ENCODE results near the gene CREG2. TPM values are rescaled to one million over a fixed set of nuclear protein-coding genes. Genes with fewer than 3 reads are reported as not detected.

CREG2 gene
- total RNA-seq, 2 experiments from 2014 or later, result not detected

DNA sequence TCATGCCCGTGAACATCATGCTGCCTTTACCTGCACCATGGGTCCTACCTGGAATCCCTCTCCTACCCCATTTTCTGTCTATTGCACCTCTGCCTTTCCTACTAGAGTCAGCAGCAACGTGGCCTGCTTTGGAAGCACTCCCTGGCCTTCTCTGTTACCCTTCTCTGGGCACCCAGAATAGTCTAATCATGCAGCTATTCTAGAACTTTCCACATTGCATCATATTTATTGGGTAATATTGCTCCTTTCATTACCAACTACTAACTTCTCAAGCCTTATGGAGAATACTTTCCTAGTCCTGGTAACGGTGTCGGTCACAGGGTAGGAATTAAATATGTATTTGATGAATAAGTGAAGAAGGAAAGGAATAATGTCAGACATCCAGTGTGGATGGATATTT lies 33.3 kb upstream of the CREG2 start:
- Mint-ChIP-seq H3K4me1 (ENCODE audit: low read depth) (no peaks in the 10 kb centered on the region), H3K27me3 (ENCODE audit: low read depth) (no peaks in the 10 kb centered on the region), H3K36me3 (ENCODE audit: low read depth) (no peaks in the 10 kb centered on the region), H3K4me3 (no peak overlapping the region), H3K27ac (no peak overlapping the region), H3K9me3 (no peaks in the 10 kb centered on the region)
- CTCF ChIA-PET, result interaction anchor here (0.7 to 1.9 kb wide), 3 partner anchors 8 to 418 kb away, joined by 3 to 5 read pairs (median 3); no protein-coding TSS in a partner anchor
- intact Hi-C loops (cut with micrococcal nuclease), result no loop called here
- DNase-seq, result no peak

DNA sequence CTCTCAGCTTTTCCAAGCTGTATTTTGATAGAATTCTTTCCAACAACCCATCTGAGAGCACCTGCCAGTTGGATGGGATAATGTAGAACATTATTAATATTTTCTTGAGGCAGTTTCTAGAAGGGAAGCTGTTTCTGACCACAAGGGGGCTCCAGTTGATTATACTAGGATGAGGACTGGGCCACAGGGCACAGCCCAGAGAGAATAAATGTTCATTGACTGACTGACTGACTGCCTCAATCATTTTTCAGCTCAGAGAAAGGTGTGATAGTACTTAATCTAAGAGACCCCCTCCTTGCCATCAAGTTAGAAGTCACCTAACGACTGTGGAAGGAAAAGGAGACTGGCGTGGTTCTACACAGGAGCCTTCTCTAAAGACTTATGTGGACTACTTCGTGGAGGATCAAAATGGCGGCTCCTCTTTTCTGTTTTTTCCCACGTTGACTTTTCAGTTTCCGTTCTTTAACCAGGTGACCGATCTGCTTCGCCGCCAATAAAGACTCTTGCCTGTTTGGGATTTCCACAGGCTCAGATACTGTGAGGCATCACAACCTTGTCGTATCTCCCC lies 31.9 kb upstream of the CREG2 start:
- CTCF ChIA-PET, result interaction anchor here (0.6 to 3.8 kb wide), 34 partner anchors 9 to 594 kb away, joined by 3 to 38 read pairs (median 4); partner anchors contain the start of gene MAP4K4
- H3K27ac Mint-ChIP-seq, result no peak overlapping the region
- no peaks in the 10 kb centered on the region for H3K4me1 Mint-ChIP-seq (ENCODE audit: low read depth)
- no peaks in the 10 kb centered on the region for H3K36me3 Mint-ChIP-seq (ENCODE audit: low read depth)
- no peak overlapping the region for H3K4me3 Mint-ChIP-seq
- intact Hi-C loops (cut with micrococcal nuclease), result loop anchor here (1.0 to 10.0 kb wide), 6 partner anchors 278 to 1026 kb away; partner anchors contain the start of gene MAP4K4
- no peaks in the 10 kb centered on the region for H3K27me3 Mint-ChIP-seq (ENCODE audit: low read depth)
- peak; percentile 82 for DNase-seq
- peaks cover 2% of the 10 kb centered on the region for H3K9me3 Mint-ChIP-seq

DNA sequence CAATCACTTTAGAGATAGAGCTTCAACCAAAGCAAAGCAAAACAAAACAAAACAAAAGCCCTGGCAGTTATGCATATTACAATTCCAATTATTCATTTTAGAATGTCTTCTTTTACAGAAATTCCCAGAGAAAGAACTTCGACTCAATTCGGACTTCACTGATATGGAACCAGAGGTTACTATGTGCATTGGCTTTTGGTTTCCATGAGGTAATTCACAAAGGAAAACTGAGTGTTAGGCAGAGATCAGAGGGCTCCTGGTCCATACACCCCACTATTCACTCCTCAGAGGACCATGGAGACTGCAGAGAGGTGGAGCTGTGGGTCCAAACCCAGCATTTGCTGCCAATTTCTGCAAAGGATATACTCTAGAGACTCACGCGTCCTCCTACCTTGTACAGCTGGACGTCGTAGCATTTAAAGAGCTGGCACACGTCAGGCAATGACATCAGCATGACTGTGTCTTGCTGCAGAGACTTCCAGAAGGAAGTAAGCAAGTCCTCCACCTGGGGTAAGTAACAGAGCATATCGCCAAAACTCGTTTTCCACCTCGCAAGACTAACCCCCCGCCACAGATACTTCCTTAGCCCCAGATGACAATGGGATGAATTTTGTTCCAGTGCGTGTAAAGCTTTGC lies 31.3 kb upstream of the CREG2 start:
- H3K4me3 Mint-ChIP-seq, result no peak overlapping the region
- no peak overlapping the region for H3K27ac Mint-ChIP-seq
- DNase-seq, result no peak
- CTCF ChIA-PET, result interaction anchor here (0.6 to 3.8 kb wide), 37 partner anchors 9 to 595 kb away, joined by 3 to 38 read pairs (median 4); partner anchors contain the start of gene MAP4K4
- H3K27me3 Mint-ChIP-seq (ENCODE audit: low read depth), result no peaks in the 10 kb centered on the region
- H3K4me1 Mint-ChIP-seq (ENCODE audit: low read depth), result no peaks in the 10 kb centered on the region
- no peaks in the 10 kb centered on the region for H3K36me3 Mint-ChIP-seq (ENCODE audit: low read depth)
- peaks cover 2% of the 10 kb centered on the region for H3K9me3 Mint-ChIP-seq
- intact Hi-C loops (cut with micrococcal nuclease), result loop anchor here (1.0 to 10.0 kb wide), 6 partner anchors 278 to 1026 kb away; partner anchors contain the start of gene MAP4K4

DNA sequence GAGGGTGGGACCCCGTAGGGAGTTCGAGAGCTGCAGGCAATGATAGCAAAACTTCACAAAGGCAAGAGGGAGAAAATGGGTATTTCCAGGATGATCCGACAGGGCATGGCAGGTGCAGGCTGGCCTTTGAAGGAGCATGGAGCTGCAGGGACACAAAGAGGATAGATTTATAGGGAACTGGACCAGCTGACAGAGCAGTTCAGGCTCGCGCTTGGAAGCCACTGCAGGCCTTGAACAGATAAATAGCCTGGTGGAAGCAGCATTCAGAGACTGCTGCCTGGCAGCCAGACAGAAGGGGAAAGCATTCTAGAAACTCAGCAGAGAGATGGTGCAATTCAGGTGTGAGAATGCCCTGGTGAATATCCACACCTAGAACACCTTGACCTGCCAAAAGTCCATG lies 29.3 kb upstream of the CREG2 start:
- H3K4me3 Mint-ChIP-seq, result no peak overlapping the region
- H3K27ac Mint-ChIP-seq, result no peak overlapping the region
- no peaks in the 10 kb centered on the region for H3K4me1 Mint-ChIP-seq (ENCODE audit: low read depth)
- DNase-seq, result no peak
- CTCF ChIA-PET, result interaction anchor here (0.7 to 3.8 kb wide), 7 partner anchors 28 to 467 kb away, joined by 3 to 38 read pairs (median 5); no protein-coding TSS in a partner anchor
- H3K36me3 Mint-ChIP-seq (ENCODE audit: low read depth), result no peaks in the 10 kb centered on the region
- H3K27me3 Mint-ChIP-seq (ENCODE audit: low read depth), result no peaks in the 10 kb centered on the region
- peaks cover 2% of the 10 kb centered on the region for H3K9me3 Mint-ChIP-seq
- intact Hi-C loops (cut with micrococcal nuclease), result loop anchor here (10.0 kb wide), 1 partner anchor 1028 kb away; no protein-coding TSS in a partner anchor

DNA sequence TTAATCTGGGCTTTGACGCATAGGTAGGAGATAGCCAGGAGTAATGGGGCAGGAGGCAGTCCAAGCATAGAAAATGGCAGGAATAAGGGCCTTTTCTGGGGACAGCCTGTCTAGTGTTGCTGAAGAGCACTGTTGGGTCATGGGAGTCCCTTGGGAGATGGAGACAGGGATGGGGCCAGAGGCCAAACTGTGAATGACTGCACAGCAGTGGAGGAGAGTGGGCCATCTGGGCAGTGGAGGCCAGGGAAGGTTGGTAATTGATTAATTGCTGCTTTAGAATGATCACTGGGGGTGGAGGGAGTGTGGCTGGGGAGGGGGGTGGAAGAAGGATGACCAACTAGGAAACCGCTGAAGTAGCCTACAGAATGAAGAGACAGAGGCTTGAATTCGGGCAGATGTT lies 28.6 kb upstream of the CREG2 start:
- peaks cover 2% of the 10 kb centered on the region for H3K9me3 Mint-ChIP-seq
- no peaks in the 10 kb centered on the region for H3K27me3 Mint-ChIP-seq (ENCODE audit: low read depth)
- no peak overlapping the region for H3K4me3 Mint-ChIP-seq
- H3K27ac Mint-ChIP-seq, result no peak overlapping the region
- no peak for DNase-seq
- H3K36me3 Mint-ChIP-seq (ENCODE audit: low read depth), result no peaks in the 10 kb centered on the region
- no peaks in the 10 kb centered on the region for H3K4me1 Mint-ChIP-seq (ENCODE audit: low read depth)
- intact Hi-C loops (cut with micrococcal nuclease), result loop anchor here (1.0 to 10.0 kb wide), 2 partner anchors 74 to 1029 kb away; no protein-coding TSS in a partner anchor
- CTCF ChIA-PET, result interaction anchor here (1.0 to 2.2 kb wide), 3 partner anchors 74 to 468 kb away, joined by 3 to 12 read pairs (median 4); no protein-coding TSS in a partner anchor

DNA sequence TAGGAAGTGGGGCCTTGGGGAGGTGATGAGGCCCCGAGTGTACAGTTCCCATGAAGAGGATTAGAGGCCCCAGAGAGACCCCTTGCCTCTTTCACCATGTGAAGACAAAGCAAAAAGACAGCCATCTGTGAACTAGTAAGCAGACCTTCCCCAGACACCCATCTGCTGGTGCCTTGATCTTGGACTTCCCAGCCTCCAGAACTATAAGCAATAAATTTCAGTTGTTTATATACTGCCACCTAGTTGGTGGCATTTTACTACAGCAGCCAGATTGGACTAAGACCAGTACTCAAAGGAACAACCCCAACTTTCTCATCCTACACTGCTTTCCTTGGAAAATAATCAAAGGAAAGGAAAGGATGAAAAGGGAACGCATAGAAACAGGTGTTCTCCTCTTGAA lies 27.9 kb upstream of the CREG2 start:
- intact Hi-C loops (cut with micrococcal nuclease), result loop anchor here (1.0 to 10.0 kb wide), 2 partner anchors 73 to 1030 kb away; no protein-coding TSS in a partner anchor
- Mint-ChIP-seq H3K27ac (no peak overlapping the region), H3K4me1 (ENCODE audit: low read depth) (no peaks in the 10 kb centered on the region), H3K36me3 (ENCODE audit: low read depth) (no peaks in the 10 kb centered on the region), H3K9me3 (peaks cover 2% of the 10 kb centered on the region), H3K27me3 (ENCODE audit: low read depth) (no peaks in the 10 kb centered on the region), H3K4me3 (no peak overlapping the region)
- DNase-seq, result no peak
- CTCF ChIA-PET, result interaction anchor here (0.6 to 2.2 kb wide), 2 partner anchors 73 to 170 kb away, joined by 3 to 12 read pairs; no protein-coding TSS in a partner anchor

DNA sequence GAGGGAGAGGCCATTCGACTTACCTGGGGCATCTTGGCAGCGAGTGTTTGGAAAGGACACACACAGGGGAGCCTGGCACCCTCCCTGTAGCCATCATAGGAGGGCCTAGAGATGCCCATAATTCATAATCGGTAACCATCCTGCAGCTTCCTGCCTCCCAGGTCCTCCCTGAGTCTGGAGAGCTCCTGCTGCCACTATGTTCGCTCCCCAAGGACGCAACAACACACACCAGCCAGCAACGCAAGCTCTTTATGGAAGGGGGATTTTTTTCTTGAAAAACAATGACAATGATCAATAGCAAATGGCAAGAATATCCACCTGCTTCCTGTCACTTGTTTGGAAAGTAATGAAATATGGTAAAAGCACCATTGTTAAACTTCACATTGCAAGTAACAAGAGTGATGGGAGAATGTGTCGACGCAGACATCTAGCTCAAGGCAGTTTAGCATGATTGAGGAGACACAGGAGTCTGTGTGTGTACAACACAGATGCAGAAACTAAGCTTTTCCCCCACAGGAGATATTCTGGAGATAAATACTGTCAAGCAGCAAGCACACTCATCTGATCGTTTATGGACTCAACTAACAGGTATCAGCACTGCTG lies 24.9 kb upstream of the CREG2 start:
- Mint-ChIP-seq H3K4me1 (ENCODE audit: low read depth) (no peaks in the 10 kb centered on the region), H3K36me3 (ENCODE audit: low read depth) (no peaks in the 10 kb centered on the region), H3K27me3 (ENCODE audit: low read depth) (no peaks in the 10 kb centered on the region), H3K27ac (no peak overlapping the region), H3K9me3 (peaks cover 2% of the 10 kb centered on the region), H3K4me3 (no peak overlapping the region)
- CTCF ChIA-PET, result no interaction called here
- DNase-seq, result no peak
- intact Hi-C loops (cut with micrococcal nuclease), result loop anchor here (10.0 kb wide), 1 partner anchor 1033 kb away; no protein-coding TSS in a partner anchor

DNA sequence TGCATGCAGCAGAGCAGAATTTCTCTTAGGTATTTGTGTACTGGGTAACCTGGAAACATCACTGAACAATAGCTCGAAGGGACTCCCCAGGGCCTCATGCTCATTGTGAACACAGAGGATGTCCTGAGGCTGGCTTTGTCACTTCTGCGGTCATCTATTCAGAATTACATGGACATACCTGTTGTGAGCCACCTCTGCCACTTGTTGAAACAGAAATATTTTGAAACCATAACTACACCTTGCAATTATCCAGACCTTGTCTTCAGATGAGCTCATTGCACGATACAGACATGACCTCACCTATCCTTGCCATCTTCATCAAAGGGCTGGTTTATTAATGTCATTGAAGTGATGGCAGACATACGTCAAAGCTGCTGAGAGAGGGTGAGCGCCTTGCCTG lies 23.4 kb upstream of the CREG2 start:
- DNase-seq, result no peak
- CTCF ChIA-PET, result interaction anchor here (0.7 kb wide), 1 partner anchor 222 kb away, joined by 4 read pairs; no protein-coding TSS in a partner anchor
- Mint-ChIP-seq H3K36me3 (ENCODE audit: low read depth) (no peaks in the 10 kb centered on the region), H3K4me3 (no peak overlapping the region), H3K27ac (no peak overlapping the region), H3K9me3 (peaks cover 2% of the 10 kb centered on the region), H3K27me3 (ENCODE audit: low read depth) (no peaks in the 10 kb centered on the region), H3K4me1 (ENCODE audit: low read depth) (no peaks in the 10 kb centered on the region)
- intact Hi-C loops (cut with micrococcal nuclease), result loop anchor here (10.0 kb wide), 1 partner anchor 1034 kb away; no protein-coding TSS in a partner anchor

DNA sequence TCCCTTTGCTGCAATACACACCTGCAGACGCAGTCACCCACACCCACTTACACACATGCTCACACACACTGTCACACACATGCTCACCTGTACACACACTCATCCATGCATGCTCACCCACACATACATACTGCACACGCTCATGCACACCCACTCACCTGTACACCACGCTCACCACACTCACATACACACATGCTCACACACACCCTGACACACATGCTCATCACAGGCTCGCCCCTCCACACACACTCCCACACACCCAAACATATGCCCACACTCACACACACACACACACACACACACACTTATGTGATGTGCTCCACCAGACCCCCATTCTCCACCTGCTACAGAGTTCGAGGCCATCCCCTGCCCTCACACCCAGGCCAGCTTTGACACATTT lies 22.8 kb upstream of the CREG2 start:
- Mint-ChIP-seq H3K9me3 (peaks cover 2% of the 10 kb centered on the region), H3K27ac (no peak overlapping the region), H3K27me3 (ENCODE audit: low read depth) (no peaks in the 10 kb centered on the region), H3K4me3 (no peak overlapping the region), H3K4me1 (ENCODE audit: low read depth) (no peaks in the 10 kb centered on the region), H3K36me3 (ENCODE audit: low read depth) (no peaks in the 10 kb centered on the region)
- CTCF ChIA-PET, result interaction anchor here (0.7 to 1.6 kb wide), 2 partner anchors 9 to 222 kb away, joined by 4 to 6 read pairs; no protein-coding TSS in a partner anchor
- intact Hi-C loops (cut with micrococcal nuclease), result loop anchor here (10.0 kb wide), 1 partner anchor 1035 kb away; no protein-coding TSS in a partner anchor
- DNase-seq, result no peak

DNA sequence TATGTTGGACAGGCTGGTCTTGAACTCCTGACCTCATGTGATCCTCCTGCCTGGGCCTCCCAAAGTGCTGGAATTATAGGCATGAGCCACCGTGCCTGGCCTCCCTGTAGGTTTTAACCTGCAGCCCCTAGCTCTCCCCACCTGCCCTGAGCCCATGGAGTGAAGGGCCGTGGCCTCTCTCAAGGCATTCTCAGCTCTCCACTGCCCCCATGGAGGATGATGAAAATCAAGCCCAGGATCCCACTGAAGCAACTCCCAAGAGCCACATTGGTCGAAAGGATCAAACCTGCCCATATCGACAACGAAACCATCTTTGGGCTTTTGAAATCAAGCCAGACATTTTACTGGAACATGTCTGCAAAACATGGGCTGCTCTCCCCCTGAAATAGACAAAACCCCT lies 22.4 kb upstream of the CREG2 start:
- no peak overlapping the region for H3K4me3 Mint-ChIP-seq
- no peaks in the 10 kb centered on the region for H3K9me3 Mint-ChIP-seq
- H3K4me1 Mint-ChIP-seq (ENCODE audit: low read depth), result no peaks in the 10 kb centered on the region
- no peaks in the 10 kb centered on the region for H3K36me3 Mint-ChIP-seq (ENCODE audit: low read depth)
- H3K27ac Mint-ChIP-seq, result no peak overlapping the region
- CTCF ChIA-PET, result interaction anchor here (1.6 kb wide), 1 partner anchor 9 kb away, joined by 6 read pairs; no protein-coding TSS in a partner anchor
- intact Hi-C loops (cut with micrococcal nuclease), result loop anchor here (10.0 kb wide), 1 partner anchor 1035 kb away; no protein-coding TSS in a partner anchor
- DNase-seq, result no peak
- no peaks in the 10 kb centered on the region for H3K27me3 Mint-ChIP-seq (ENCODE audit: low read depth)

DNA sequence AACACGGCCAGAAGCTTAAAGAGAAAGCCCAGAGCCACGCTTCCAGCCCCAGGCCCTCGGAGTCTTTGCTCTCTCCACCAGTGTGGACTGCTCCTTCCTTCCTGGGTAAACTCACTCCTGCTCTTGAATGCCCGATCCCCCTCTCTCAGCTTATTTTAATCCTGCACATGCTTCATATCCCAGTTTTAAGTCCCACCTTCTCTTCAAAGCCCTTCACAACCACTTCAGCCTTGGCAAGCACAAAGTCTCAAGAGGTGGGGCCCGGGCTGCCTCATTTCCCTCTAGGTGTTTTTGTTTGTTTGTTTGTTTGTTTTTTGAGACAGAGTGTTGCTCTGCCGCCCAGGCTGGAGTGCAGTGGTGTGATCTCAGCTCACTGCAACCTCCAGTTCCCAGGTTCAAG lies 21.6 kb upstream of the CREG2 start:
- intact Hi-C loops (cut with micrococcal nuclease), result no loop called here
- DNase-seq, result no peak

DNA sequence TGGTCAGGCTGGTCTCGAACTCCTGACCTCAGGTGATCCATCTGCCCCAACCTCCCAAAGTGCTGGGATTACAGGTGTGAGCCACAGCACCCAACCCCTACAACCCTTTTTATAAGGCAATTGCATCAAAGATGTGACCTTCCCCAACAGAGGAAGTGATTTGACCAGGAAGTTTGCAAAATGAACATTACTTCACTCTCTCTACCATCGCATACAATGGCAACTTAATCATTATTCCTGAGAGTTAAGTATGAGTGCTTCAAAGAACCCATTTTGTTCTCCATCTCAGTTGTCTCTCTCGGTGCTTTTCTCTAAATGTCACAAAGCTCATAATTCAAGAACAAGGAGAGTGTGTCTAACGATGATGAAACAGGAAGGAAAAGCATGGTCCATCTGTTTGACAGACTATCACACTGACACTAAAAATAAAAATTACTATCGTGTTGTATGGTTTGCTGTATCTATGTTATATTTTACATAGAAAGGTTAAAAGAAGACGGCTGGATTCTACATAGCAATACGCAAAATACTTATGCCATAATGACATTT lies 18.1 kb upstream of the CREG2 start:
- peaks cover 5% of the 10 kb centered on the region for H3K27me3 Mint-ChIP-seq (ENCODE audit: low read depth)
- no peak overlapping the region for H3K4me3 Mint-ChIP-seq
- intact Hi-C loops (cut with micrococcal nuclease), result no loop called here
- CTCF ChIA-PET, result no interaction called here
- DNase-seq, result no peak
- no peaks in the 10 kb centered on the region for H3K9me3 Mint-ChIP-seq
- no peaks in the 10 kb centered on the region for H3K36me3 Mint-ChIP-seq (ENCODE audit: low read depth)
- no peak overlapping the region for H3K27ac Mint-ChIP-seq
- no peaks in the 10 kb centered on the region for H3K4me1 Mint-ChIP-seq (ENCODE audit: low read depth)

More for the DNA sequence above, 21.6 kb upstream of the CREG2 start:
- no peaks in the 10 kb centered on the region for H3K36me3 Mint-ChIP-seq (ENCODE audit: low read depth)
- H3K4me1 Mint-ChIP-seq (ENCODE audit: low read depth), result no peaks in the 10 kb centered on the region
- H3K27me3 Mint-ChIP-seq (ENCODE audit: low read depth), result no peaks in the 10 kb centered on the region
- H3K4me3 Mint-ChIP-seq, result no peak overlapping the region
- CTCF ChIA-PET, result interaction anchor here (1.4 to 2.9 kb wide), 3 partner anchors 10 to 67 kb away, joined by 3 to 17 read pairs (median 6); no protein-coding TSS in a partner anchor
- no peaks in the 10 kb centered on the region for H3K9me3 Mint-ChIP-seq
- H3K27ac Mint-ChIP-seq, result no peak overlapping the region

Measured in activated naive CD4-positive, alpha-beta T cell treated with anti-CD3 and anti-CD28 coated beads for 36 hours (primary cell).